WI38 (cell line): ENCODE data around the gene PHF19.

Experiments used
- H3K4me3 ChIP-seq: 2 replicates; pipeline ENCODE4 v1.5.1; 2011; ENCODE audit warnings: low read depth, mild to moderate bottlenecking, control low read depth, low read length
- TF ChIP-seq, protein P1 (sequence below): IDR thresholded peaks from 2 replicates; pipeline ENCODE4 v1.5.1; 2012; ENCODE audit warnings: low read depth, mild to moderate bottlenecking, control low read depth, low read length

Gene PHF19

DNA sequence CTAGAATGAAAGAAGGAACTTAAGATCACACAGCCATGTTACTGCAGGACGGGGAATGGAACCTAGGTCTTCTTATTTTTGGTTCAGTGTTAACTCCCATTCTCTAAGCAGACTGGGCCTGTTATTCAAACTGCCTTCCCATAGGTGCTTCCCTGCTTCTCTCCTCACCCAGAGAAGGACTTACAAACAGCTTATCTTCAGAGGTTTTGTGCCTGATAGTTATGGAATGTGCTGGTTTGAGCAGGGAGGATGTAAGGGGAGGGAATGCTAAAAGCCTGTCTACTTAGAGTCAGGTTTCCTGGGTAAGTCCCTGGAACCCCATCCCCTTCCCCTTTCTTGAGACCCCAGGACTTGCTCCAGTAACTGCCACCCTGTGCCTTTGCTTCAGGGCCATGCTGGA is 30.1 kb downstream of the PHF19 start:
- TF ChIP-seq, protein P1, sequence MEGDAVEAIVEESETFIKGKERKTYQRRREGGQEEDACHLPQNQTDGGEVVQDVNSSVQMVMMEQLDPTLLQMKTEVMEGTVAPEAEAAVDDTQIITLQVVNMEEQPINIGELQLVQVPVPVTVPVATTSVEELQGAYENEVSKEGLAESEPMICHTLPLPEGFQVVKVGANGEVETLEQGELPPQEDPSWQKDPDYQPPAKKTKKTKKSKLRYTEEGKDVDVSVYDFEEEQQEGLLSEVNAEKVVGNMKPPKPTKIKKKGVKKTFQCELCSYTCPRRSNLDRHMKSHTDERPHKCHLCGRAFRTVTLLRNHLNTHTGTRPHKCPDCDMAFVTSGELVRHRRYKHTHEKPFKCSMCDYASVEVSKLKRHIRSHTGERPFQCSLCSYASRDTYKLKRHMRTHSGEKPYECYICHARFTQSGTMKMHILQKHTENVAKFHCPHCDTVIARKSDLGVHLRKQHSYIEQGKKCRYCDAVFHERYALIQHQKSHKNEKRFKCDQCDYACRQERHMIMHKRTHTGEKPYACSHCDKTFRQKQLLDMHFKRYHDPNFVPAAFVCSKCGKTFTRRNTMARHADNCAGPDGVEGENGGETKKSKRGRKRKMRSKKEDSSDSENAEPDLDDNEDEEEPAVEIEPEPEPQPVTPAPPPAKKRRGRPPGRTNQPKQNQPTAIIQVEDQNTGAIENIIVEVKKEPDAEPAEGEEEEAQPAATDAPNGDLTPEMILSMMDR = no peak
- H3K4me3 ChIP-seq = no peak overlapping the region

DNA sequence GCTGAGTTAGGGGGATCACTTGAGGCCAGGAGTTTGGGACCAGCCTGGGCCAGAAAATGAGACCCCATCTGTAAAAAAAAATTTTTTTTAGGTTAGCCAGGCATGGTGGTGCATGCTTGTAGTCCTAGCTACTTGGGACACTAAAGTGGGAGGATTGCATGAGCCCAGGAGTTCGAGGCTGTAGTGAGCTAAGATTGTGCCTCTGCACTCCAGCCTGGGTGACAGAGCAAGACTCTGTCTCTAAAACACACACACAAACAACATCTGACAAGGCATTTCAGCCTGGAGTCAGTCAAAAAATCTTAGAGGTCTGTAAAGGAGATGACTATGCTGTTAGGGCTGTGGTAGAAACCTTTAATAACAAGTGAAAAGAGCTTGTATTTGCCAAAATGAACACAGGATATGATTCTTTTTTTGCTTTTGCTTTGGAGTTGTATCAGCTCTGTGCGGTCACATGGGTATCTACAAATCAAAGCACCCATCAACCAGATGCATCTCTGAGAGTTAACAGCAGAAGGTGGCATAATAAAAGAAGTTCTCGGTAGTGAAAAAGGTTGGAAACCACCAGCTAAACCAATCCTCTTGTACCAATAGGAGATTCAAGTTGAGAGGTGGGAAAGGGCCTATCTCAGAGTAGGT is 30.6 kb downstream of the PHF19 start:
- TF ChIP-seq, protein P1 = no peak
- H3K4me3 ChIP-seq = no peak overlapping the region

DNA sequence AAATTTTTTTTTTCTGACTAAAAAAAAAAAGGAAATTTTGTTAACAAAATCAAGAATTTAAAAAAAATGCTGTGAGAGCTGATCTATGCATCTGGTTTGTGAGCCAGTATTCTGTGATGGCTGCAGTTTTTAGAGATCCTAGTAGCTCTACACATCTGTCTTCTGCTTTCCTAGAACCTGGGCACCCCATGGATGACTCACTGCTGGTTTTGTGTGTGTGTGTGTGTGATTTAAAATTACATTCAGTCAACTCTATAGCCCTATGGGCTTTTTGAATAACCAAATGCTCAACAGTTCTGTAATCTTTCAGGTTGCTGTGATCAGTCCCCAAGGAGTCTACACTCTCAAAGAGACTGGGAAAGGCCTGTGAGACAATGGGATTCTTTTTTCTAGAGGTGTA is 31.7 kb downstream of the PHF19 start:
- TF ChIP-seq, protein P1 = no peak

DNA sequence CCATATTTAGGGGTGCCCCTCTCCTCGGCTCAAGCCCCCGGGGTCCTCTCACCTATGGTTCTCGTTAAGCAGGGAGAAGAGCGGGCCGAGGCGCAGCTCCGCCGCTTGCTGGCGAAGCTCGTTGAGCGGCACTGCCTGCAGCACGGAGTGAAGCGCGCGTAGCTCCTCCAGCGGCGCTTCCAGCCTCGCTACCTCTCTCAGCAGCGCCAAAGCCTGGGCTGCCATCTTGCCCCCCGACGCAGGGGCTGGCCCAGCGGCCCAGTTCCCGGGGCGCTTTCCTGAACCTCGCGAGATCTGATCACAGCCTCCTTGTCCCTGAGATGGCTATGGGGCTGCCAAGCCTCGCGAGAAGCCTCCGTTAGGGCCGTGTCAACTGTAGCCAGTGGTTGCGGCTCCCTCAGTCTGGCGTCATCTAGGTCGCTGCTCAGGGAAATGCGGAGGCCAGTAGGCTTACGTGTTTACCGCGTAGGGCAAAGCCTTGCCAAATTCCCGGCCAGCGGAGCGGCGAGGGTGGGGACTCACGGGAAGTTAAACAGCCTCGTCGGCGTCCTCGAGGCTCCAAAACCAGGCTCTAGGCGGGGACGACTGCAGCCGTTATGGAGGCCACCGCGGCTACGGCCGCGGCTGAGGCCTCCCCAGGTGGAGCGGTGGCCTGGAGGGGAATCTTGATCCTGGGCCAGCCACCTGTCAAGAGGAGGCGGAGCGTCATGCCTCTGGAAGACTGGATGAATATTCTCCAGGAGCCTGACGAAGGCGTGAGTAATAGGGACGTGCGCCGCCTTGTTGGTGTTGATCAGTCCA is 34.1 kb downstream of the PHF19 start, which contains the start of gene PSMD5:
PSMD5 (minus strand) TSS at position 238 of the 801 bp plus-strand sequence; CDS start at position 225, 13 bp downstream.
- TF ChIP-seq, protein P1 = no peak
- H3K4me3 ChIP-seq = peak within 1 kb of the TSS; percentile 100

More for the DNA sequence above, 31.7 kb downstream of the PHF19 start:
- H3K4me3 ChIP-seq = no peak overlapping the region

DNA sequence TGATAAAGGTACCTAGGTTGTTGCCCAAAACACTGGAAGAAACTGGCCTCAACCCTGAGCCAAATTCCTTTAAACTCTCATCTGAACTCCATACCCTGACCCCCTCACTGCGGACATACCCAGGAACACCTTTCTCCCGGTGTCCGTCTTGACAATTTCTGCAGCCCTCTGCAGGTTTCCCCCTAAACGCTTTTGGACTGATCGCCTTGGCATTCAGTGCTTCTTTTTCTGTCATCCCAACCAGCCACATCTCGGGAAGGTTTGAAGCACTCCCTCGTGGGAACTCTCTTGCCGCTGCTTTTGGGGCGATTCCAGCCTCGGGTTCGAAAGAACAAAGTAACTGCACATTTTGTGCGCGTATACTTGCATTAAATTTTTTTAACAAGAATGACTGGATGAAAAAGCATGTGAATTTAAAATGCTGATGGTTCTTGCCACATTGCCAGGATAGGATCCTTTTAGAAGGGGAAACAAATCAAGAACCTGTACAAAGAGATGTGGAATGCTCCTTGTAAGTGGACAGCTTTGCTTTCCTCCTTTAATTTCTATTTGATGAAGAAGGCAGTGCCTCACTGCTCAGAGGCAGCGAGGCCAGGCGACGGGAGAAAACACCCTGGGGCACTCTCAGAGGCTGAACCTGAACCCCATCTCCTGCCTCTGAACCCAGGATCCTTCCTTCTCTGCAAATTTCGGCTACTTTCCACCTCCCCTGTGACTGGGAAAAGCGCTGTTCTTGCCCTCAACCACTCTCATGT is 34.9 kb downstream of the PHF19 start:
- TF ChIP-seq, protein P1 = no peak
- peak overlapping the region; percentile 100 for H3K4me3 ChIP-seq

DNA sequence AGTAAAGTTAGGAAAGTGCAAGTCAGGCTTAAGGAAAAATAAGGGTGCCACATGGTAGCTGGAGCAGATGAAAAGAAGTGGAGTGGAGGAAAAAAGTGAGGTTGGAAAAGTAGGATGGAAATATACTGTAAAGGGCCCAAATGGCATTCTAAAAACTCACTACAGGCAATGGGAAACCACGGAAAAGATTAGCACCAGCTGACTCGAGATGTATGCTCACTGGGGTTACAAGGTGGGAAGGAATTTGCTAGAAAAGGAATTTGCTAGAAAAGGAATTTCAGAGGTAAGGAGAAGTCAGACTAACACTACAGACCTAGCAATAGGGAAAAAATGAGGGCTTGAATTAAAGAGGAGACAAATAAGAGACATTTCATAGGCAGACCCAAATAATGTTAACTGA is 37.8 kb downstream of the PHF19 start:
- no peak overlapping the region for H3K4me3 ChIP-seq
- TF ChIP-seq, protein P1 = no peak
